Upper lobe of right lung (tissue), 1 donor: ENCODE data around the gene FAM78A. TPM values are rescaled to one million over a fixed set of nuclear protein-coding genes. Genes with fewer than 3 reads are reported as not detected.

ENCODE experiments used
- ATAC-seq: fragments of 200-7000 bp; cut with Tn5 transposase; one replicate; pipeline ENCODE4 v1.9.1; 2020; ENCODE audit warnings: mild to moderate bottlenecking, moderate library complexity
- DNase-seq: peaks from one replicate; pipeline ENCODE4 v3.0.0-alpha.2; 2020
- H3K27ac ChIP-seq: fragments of 200-600 bp; one replicate; pipeline ENCODE4 v1.8.0; 2022
- H3K27me3 ChIP-seq: fragments of 200-600 bp; one replicate; pipeline ENCODE4 v1.8.0; 2022; ENCODE audit warnings: mild to moderate bottlenecking
- H3K36me3 ChIP-seq: fragments of 200-600 bp; one replicate; pipeline ENCODE4 v1.8.0; 2022
- H3K4me1 ChIP-seq: fragments of 200-600 bp; one replicate; pipeline ENCODE4 v1.8.0; 2022
- H3K4me3 ChIP-seq: fragments of 200-600 bp; one replicate; pipeline ENCODE4 v1.8.0; 2022; ENCODE audit warnings: mild to moderate bottlenecking
- H3K9me3 ChIP-seq: fragments of 200-600 bp; one replicate; pipeline ENCODE4 v1.8.0; 2022
- CTCF ChIP-seq: fragments of 200-600 bp; IDR thresholded peaks from one replicate; pipeline ENCODE4 v1.8.0; 2022; ENCODE audit warnings: antibody characterized with exemption
- intact Hi-C: fragments of 100-400 bp; cut with DNase I; formaldehyde crosslinking; loops from one replicate; pipeline ENCODE4 v1.11.0; 2022
- total RNA-seq: library from RNA; stranded (reverse); fragmentation: NEBNext Ultra II Directional; extraction: Animal tissue kit (Norgen Biotek cat#: 25700); gene quantifications from one replicate; pipeline ENCODE4 v1.2.1, GENCODE V29; 2021
- donor health status: DM: no; HTN: yes; CAD: no; lungs with severe emphysema.

The FAM78A gene
- total RNA-seq, 1 donor from 2014 or later: 14.8 TPM

- no peak overlapping the region for H3K27ac ChIP-seq
- peak; percentile 11 for DNase-seq
- no peak overlapping the region for H3K4me3 ChIP-seq
- no peaks in the 10 kb centered on the region for H3K4me1 ChIP-seq
- no peak for ATAC-seq
- TF ChIP-seq CTCF: no peak
- H3K9me3 ChIP-seq: no peaks in the 10 kb centered on the region
- H3K27me3 ChIP-seq: no peaks in the 10 kb centered on the region
- no peaks in the 10 kb centered on the region for H3K36me3 ChIP-seq
- intact Hi-C loops: no loop called here
These were observed 42.1 kb upstream of the FAM78A start for GRCh38 chr9:131318231-131319085.

GRCh38 chr9:131312822-131313770 lies 36.8 kb upstream of the FAM78A start:
- no peak for ATAC-seq
- H3K9me3 ChIP-seq: no peaks in the 10 kb centered on the region
- no peak for DNase-seq
- no peak overlapping the region for H3K4me3 ChIP-seq
- no peaks in the 10 kb centered on the region for H3K27me3 ChIP-seq
- TF ChIP-seq CTCF: no peak
- H3K4me1 ChIP-seq: no peaks in the 10 kb centered on the region
- intact Hi-C loops: no loop called here
- no peaks in the 10 kb centered on the region for H3K36me3 ChIP-seq
- H3K27ac ChIP-seq: no peak overlapping the region

GRCh38 chr9:131312246-131312645 lies 35.9 kb upstream of the FAM78A start:
- no peak overlapping the region for H3K4me3 ChIP-seq
- TF ChIP-seq CTCF: no peak
- intact Hi-C loops: no loop called here
- no peaks in the 10 kb centered on the region for H3K4me1 ChIP-seq
- H3K27ac ChIP-seq: no peak overlapping the region
- no peaks in the 10 kb centered on the region for H3K27me3 ChIP-seq
- DNase-seq (no peak), ATAC-seq (no peak)
- no peaks in the 10 kb centered on the region for H3K36me3 ChIP-seq
- no peaks in the 10 kb centered on the region for H3K9me3 ChIP-seq

GRCh38 chr9:131310833-131311554 lies 34.7 kb upstream of the FAM78A start:
- Histone ChIP-seq H3K4me1 (no peaks in the 10 kb centered on the region), H3K36me3 (no peaks in the 10 kb centered on the region), H3K9me3 (no peaks in the 10 kb centered on the region), H3K27me3 (no peaks in the 10 kb centered on the region), H3K4me3 (no peak overlapping the region), H3K27ac (no peak overlapping the region)
- no peak for TF ChIP-seq CTCF
- ATAC-seq (peak; percentile 13), DNase-seq (no peak)
- intact Hi-C loops: no loop called here

- Histone ChIP-seq H3K4me1 (no peaks in the 10 kb centered on the region), H3K9me3 (no peaks in the 10 kb centered on the region), H3K4me3 (no peak overlapping the region), H3K36me3 (no peaks in the 10 kb centered on the region), H3K27ac (no peak overlapping the region), H3K27me3 (no peaks in the 10 kb centered on the region)
- intact Hi-C loops: no loop called here
- ATAC-seq (no peak), DNase-seq (no peak)
- TF ChIP-seq CTCF: no peak
These were observed 33.4 kb upstream of the FAM78A start for GRCh38 chr9:131309530-131310276.
